HG03097 (cell line): Measurements from ENCODE around the gene KCNQ2.

Experiments used
- ATAC-seq: cut with Tn5 transposase; IDR thresholded peaks from one replicate; pipeline ENCODE4 v1.9.1; 2021; ENCODE audit not compliant: unreplicated experiment, low FRiP score

The KCNQ2 gene

GRCh38 chr20:63502671-63503172 lies 30.3 kb upstream of the KCNQ2 start:
- no peak for ATAC-seq

GRCh38 chr20:63501818-63502670 lies 29.6 kb upstream of the KCNQ2 start:
- ATAC-seq, result no peak

GRCh38 chr20:63500902-63501817 lies 28.7 kb upstream of the KCNQ2 start:
- ATAC-seq, result no peak

- ATAC-seq, result no peak
Observed at GRCh38 chr20:63500151-63500901, 27.9 kb upstream of the KCNQ2 start.

GRCh38 chr20:63499338-63499969 lies 27.0 kb upstream of the KCNQ2 start:
- ATAC-seq, result no peak

GRCh38 chr20:63498960-63499337 lies 26.5 kb upstream of the KCNQ2 start, which contains the start of gene EEF1A2:
EEF1A2 (minus strand) TSS chr20:63499083; CDS start chr20:63497763, 1,320 bp downstream.
- ATAC-seq, result no peak

GRCh38 chr20:63497946-63498935 lies 25.8 kb upstream of the KCNQ2 start:
- ATAC-seq, result no peak

GRCh38 chr20:63497138-63497945 lies 24.9 kb upstream of the KCNQ2 start:
- no peak for ATAC-seq

GRCh38 chr20:63496596-63497120 lies 24.2 kb upstream of the KCNQ2 start:
- ATAC-seq, result no peak

- no peak for ATAC-seq
Observed at GRCh38 chr20:63495741-63496595, 23.5 kb upstream of the KCNQ2 start.

- no peak for ATAC-seq
Observed at GRCh38 chr20:63495167-63495720, 22.8 kb upstream of the KCNQ2 start.

- no peak for ATAC-seq
Observed at GRCh38 chr20:63494420-63495166, 22.1 kb upstream of the KCNQ2 start.

- ATAC-seq, result no peak
Observed at GRCh38 chr20:63494084-63494419, 21.6 kb upstream of the KCNQ2 start.

- no peak for ATAC-seq
Observed at GRCh38 chr20:63493563-63494020, 21.1 kb upstream of the KCNQ2 start.

- no peak for ATAC-seq
Observed at GRCh38 chr20:63492982-63493381, 20.5 kb upstream of the KCNQ2 start.

GRCh38 chr20:63492518-63492917 lies 20.1 kb upstream of the KCNQ2 start:
- no peak for ATAC-seq
